Eye (tissue), 1 donor: ENCODE measurements around the gene PPP1R37.

Source experiments
- DNase-seq: peaks from one replicate; pipeline ENCODE4 v3.0.0-alpha.2; 2015

Gene PPP1R37

GRCh38 chr19:45140533-45140932 is 47.6 kb downstream of the PPP1R37 start:
- no peak for DNase-seq

- DNase-seq: no peak
Measured at GRCh38 chr19:45141203-45141900, 48.4 kb downstream of the PPP1R37 start.

- no peak for DNase-seq
Measured at GRCh38 chr19:45142016-45142725, 49.2 kb downstream of the PPP1R37 start.

- no peak for DNase-seq
Measured at GRCh38 chr19:45142726-45143110, 49.7 kb downstream of the PPP1R37 start.

- no peak for DNase-seq
Measured at GRCh38 chr19:45144431-45145269, 51.7 kb downstream of the PPP1R37 start.

- DNase-seq: no peak
Measured at GRCh38 chr19:45145270-45146189, 52.6 kb downstream of the PPP1R37 start.

- no peak for DNase-seq
Measured at GRCh38 chr19:45146251-45146650, 53.3 kb downstream of the PPP1R37 start.

GRCh38 chr19:45146741-45147205 is 53.8 kb downstream of the PPP1R37 start:
- DNase-seq: no peak

GRCh38 chr19:45147835-45148676 is 55.1 kb downstream of the PPP1R37 start:
- no peak for DNase-seq

GRCh38 chr19:45149129-45149528 is 56.1 kb downstream of the PPP1R37 start:
- DNase-seq: no peak

GRCh38 chr19:45150180-45150579 is 57.2 kb downstream of the PPP1R37 start:
- no peak for DNase-seq

- no peak for DNase-seq
Measured at GRCh38 chr19:45150751-45151281, 57.8 kb downstream of the PPP1R37 start.

- no peak for DNase-seq
Measured at GRCh38 chr19:45151320-45151719, 58.3 kb downstream of the PPP1R37 start.

GRCh38 chr19:45151821-45152503 is 59.0 kb downstream of the PPP1R37 start:
- DNase-seq: no peak

GRCh38 chr19:45152504-45153338 is 59.7 kb downstream of the PPP1R37 start:
- peak; percentile 83 for DNase-seq

GRCh38 chr19:45153339-45154063 is 60.5 kb downstream of the PPP1R37 start:
- peak; percentile 86 for DNase-seq

- no peak for DNase-seq
Measured at GRCh38 chr19:45154064-45154827, 61.3 kb downstream of the PPP1R37 start.
